ENCODE data around the gene CPED1.
"Not testable (repeated sequence)": the region's sequence is repeated elsewhere in the genome, so short reads cannot be mapped to it uniquely, and the experiment has no call there.

The CPED1 gene

DNA sequence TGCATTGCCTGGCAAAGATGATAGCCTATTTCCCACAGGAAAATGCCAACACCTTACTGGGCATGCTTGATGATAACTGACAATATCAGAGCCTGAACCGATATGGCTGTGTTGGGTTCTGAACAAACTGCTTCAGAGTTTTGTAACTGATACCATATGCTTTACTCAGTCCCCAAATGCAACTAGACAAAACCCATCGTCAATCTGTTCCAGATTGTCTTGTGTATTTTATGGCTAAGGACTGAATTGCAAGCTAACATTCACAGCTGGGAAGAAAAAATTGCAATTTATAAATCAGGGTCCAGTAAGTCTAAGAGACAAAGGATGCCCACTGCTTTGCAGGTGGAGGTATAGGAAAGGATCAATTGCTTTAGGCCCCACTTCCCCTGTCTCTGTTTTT, 223.5 kb downstream of the CPED1 start:
- no peak overlapping the region for H3K4me3 ChIP-seq (ENCODE audit: low read depth, low read length)
- DNase-seq (ENCODE audit: low read depth) = no peak

DNA sequence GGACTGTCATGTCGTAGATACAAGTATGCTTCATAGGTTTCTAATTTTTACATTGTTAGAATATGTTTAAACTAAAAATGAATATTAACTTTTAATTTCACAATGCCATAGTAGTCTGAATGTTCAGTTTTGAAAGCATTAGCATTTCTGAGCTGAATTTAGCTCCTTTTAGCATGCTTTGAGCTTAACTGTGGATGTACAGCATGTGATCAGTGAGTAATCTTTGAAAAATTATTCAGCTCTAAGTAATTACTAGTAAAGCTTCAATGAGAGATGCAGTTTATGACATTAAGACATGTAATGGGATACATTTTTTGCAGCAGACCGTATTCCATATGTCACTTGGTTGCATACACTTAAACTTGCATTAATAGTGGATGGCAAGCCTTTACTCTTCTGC, 226.1 kb downstream of the CPED1 start:
- no peak overlapping the region for H3K4me3 ChIP-seq (ENCODE audit: low read depth, low read length)
- TF ChIP-seq, protein P1, sequence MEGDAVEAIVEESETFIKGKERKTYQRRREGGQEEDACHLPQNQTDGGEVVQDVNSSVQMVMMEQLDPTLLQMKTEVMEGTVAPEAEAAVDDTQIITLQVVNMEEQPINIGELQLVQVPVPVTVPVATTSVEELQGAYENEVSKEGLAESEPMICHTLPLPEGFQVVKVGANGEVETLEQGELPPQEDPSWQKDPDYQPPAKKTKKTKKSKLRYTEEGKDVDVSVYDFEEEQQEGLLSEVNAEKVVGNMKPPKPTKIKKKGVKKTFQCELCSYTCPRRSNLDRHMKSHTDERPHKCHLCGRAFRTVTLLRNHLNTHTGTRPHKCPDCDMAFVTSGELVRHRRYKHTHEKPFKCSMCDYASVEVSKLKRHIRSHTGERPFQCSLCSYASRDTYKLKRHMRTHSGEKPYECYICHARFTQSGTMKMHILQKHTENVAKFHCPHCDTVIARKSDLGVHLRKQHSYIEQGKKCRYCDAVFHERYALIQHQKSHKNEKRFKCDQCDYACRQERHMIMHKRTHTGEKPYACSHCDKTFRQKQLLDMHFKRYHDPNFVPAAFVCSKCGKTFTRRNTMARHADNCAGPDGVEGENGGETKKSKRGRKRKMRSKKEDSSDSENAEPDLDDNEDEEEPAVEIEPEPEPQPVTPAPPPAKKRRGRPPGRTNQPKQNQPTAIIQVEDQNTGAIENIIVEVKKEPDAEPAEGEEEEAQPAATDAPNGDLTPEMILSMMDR (conservative IDR thresholded peaks at IDR 0.05; ENCODE audit: low read depth, low read length) = no peak
- peak; percentile 44 for DNase-seq (ENCODE audit: low read depth)

More for the DNA sequence above, 223.5 kb downstream of the CPED1 start:
- TF ChIP-seq, protein P1 (conservative IDR thresholded peaks at IDR 0.05; ENCODE audit: low read depth, low read length) = no peak

DNA sequence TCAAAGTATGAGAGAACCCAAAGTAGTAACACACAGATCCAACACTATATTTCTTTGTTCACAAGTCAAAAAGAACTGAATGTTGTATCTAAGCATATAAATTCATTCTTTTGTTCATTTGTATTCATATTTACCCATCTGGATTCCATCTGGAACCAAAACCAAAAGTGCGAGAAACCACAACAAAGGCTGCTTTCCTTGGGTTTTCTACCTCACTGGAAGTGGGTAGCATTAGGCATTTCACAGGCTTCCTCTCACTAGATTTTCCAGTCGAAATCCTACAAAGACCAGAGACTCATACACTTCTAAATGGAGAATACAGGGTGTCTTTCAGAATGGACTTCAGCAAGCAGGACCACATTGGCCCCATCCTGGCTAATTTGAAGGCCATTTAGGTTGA, 230.5 kb downstream of the CPED1 start:
- DNase-seq (ENCODE audit: low read depth) = no peak
- TF ChIP-seq, protein P1 (conservative IDR thresholded peaks at IDR 0.05; ENCODE audit: low read depth, low read length) = no peak
- H3K4me3 ChIP-seq (ENCODE audit: low read depth, low read length) = no peak overlapping the region

DNA sequence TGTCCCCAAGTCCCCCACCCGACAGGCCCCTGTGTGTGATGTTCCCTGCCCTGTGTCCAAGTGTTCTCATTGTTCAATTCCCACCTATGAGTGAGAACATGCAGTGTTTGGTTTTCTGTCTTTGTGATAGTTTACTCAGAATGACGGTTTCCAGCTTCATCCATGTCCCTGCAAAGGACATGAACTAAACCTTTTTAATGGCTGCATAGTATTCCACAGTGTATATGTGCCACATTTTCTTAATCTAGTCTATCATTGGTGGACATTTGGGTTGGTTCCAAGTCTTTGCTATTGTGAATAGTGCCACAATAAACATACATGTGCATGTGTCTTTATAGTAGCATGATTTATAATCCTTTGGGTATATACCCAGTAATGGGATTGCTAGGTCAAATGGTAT, 232.6 kb downstream of the CPED1 start:
- H3K4me3 ChIP-seq (ENCODE audit: low read depth, low read length); DNase-seq (ENCODE audit: low read depth): not testable (repeated sequence)

DNA sequence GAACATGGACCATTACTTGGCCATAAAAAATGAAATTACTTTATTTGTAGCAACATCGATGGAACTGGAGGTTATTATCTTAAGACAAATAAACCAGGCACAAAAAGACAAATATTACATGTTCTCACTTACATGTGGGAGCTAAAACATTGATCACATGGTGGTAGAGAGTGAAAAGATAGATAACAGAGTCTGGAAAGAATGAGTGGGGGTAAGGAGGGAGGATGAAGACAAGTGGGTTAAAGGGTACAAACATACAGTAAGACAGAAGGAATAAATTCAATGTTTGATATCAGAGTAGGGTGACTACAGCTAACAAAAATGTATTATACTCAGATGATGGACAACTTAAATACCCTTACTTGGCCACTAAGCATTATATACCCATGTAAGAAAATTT, 240.3 kb downstream of the CPED1 start:
- no peak overlapping the region for H3K4me3 ChIP-seq (ENCODE audit: low read depth, low read length)
- TF ChIP-seq, protein P1 (conservative IDR thresholded peaks at IDR 0.05; ENCODE audit: low read depth, low read length) = no peak
- DNase-seq (ENCODE audit: low read depth) = no peak

DNA sequence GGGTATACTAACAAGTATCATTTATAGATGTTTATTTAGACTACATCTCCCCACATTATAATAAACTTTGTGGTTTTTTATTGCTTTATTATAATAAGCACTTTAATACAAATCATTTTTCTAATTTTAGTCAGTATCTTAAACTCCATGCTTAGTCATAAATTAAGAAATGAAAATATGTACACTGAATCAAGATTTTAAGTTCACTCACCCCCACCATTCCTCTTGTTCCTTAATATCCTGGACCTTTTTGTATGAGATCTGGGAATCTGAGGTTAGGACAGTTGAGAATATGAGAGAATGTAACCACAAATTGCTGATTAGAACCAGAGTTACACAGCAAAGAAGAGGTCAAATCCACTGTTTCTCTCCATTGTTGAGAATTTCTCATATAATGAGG, 246.7 kb downstream of the CPED1 start:
- H3K4me3 ChIP-seq (ENCODE audit: low read depth, low read length) = no peak overlapping the region
- DNase-seq (ENCODE audit: low read depth) = no peak
- TF ChIP-seq, protein P1 (conservative IDR thresholded peaks at IDR 0.05; ENCODE audit: low read depth, low read length) = no peak

DNA sequence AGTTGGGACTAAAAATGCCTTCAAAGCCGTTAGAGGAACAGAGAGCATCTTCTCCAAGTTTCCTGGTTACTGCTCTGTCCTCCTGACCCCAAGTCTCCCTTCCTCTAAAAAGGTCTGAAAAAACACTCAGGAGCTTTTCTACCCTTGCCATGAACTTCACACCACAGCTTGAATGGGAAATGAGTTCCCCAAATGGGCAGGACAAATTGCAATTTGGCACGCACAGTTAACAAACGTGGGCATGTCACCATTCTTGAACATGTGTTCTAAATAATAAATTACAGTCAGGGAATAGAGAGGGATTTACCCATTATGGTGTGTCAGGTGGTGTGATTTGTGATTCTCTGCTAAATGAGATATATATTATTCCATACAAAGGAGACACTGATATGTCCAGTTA, 249.1 kb downstream of the CPED1 start:
- TF ChIP-seq, protein P1 (conservative IDR thresholded peaks at IDR 0.05; ENCODE audit: low read depth, low read length) = no peak
- DNase-seq (ENCODE audit: low read depth) = no peak
- no peak overlapping the region for H3K4me3 ChIP-seq (ENCODE audit: low read depth, low read length)
